ENCODE measurements around the gene ABO. TPM values are rescaled to one million over a fixed set of nuclear protein-coding genes. Genes with fewer than 3 reads are reported as not detected.
"Not testable (repeated sequence)": the region's sequence is repeated elsewhere in the genome, so short reads cannot be mapped to it uniquely, and the experiment has no call there.

Gene ABO
- total RNA-seq, 1 experiment from 2014 or later: not detected

DNA sequence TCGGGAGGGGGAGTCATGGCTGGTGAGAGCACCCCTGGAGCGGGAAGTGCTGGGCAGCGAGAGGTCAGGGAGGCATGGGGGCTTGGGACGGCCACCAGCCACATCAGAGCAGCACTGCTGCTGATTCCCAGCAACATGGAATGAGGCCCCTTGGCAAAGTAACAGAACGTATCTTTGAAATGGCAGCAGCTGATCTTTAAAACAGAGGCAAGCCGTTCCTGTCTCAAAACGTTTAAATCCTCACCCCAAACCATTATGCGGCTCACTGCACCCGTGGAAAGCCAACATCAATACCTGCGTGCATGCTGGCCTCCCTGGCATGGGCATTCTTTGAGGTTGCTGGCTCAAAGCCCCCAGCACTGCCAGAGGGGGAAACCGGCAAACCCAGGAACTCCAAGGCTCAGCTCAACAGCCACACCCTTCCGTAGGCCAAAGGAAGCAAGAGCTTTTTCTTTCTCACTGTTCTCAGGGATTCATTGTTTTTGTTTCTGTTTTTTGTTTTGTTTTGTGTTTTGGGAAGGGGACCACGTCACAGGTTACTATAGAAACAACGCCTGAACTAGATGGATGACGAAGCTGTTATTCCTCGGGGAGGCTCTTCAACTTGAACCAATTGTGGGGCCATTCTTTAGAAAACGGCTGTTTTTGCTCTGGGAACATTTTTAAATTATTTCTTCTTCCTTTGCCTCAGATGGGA, 37.8 kb downstream of the ABO start:
- Histone ChIP-seq H3K4me1 (replicated peaks) (no peaks in the 10 kb centered on the region), H3K9me3 (replicated peaks) (no peaks in the 10 kb centered on the region), H3K27me3 (replicated peaks) (peaks cover 4% of the 10 kb centered on the region; the same call in 1 of the 2 replicates), H3K36me3 (no peaks in the 10 kb centered on the region), H3K4me3 (no peak overlapping the region), H3K27ac (no peak overlapping the region)
- peak in 1 of 2 experiments; percentile 55 for DNase-seq (ENCODE audit: low read depth in 1 of 2, low spot score in 2 of 2)

- not testable (repeated sequence) for H3K27ac ChIP-seq; DNase-seq (ENCODE audit: low read depth in 1 of 2, low spot score in 2 of 2); H3K27me3 ChIP-seq (replicated peaks)
Measured at GRCh38 chr9:133236291-133237034, 38.5 kb downstream of the ABO start.

GRCh38 chr9:133235549-133236222, 39.3 kb downstream of the ABO start:
- no peaks in the 10 kb centered on the region for H3K36me3 ChIP-seq
- H3K9me3 ChIP-seq (replicated peaks): no peaks in the 10 kb centered on the region
- no peak overlapping the region for H3K27ac ChIP-seq
- no peaks in the 10 kb centered on the region for H3K27me3 ChIP-seq (replicated peaks)
- no peak for DNase-seq (ENCODE audit: low read depth in 1 of 2, low spot score in 2 of 2)
- H3K4me3 ChIP-seq: no peak overlapping the region
- H3K4me1 ChIP-seq (replicated peaks): no peaks in the 10 kb centered on the region

More at GRCh38 chr9:133236291-133237034, 38.5 kb downstream of the ABO start:
- H3K4me3 ChIP-seq; H3K9me3 ChIP-seq (replicated peaks); H3K4me1 ChIP-seq (replicated peaks); H3K36me3 ChIP-seq: not testable (repeated sequence)

DNA sequence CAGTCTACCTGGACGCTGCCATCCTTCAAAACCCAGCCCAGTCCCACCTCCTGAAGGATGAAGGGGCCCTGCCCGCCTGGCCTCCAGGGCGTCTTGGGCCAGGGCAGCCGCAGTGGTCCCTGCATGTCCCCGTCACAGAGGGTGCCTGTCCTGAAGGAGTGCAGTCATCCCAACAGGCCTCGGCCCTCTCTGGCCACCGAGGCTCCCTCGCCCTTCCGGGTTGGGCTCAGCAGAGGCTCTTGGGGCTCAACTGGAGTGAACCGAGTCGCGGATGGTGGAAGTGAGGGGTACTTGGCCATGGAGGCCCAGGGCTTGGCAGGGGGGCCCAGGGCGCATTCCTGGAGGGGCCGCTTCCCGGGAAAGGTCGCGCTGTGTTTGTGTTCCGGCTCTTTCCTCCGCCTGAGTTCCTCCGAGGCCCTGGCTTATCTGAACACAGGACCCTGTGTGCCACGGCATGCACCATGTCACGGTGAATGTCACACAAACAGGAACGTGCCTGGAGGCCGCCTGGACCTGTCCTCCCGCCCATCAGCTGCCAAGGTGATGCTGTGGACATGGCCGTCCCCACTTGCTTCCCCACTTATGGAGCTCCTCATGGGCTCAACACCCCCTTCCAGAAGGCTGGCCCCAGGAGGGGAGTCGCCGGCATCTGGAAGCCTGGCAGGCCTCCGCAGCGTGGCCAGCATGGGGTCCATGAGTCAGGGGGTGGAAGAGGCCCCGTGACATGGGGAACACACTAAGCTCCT, 40.3 kb downstream of the ABO start:
- peak in 1 of 2 experiments; percentile 33 for DNase-seq (ENCODE audit: low read depth in 1 of 2, low spot score in 2 of 2)
- Histone ChIP-seq H3K27ac (no peak overlapping the region), H3K4me1 (replicated peaks) (no peaks in the 10 kb centered on the region), H3K36me3 (no peaks in the 10 kb centered on the region), H3K9me3 (replicated peaks) (no peaks in the 10 kb centered on the region), H3K4me3 (no peak overlapping the region), H3K27me3 (replicated peaks) (no peaks in the 10 kb centered on the region)

- no peak for DNase-seq (ENCODE audit: low read depth in 1 of 2, low spot score in 2 of 2)
- H3K4me3 ChIP-seq: no peak overlapping the region
Measured at GRCh38 chr9:133233681-133234432, 41.1 kb downstream of the ABO start.

GRCh38 chr9:133231934-133232568, 43.0 kb downstream of the ABO start:
- not testable (repeated sequence) for H3K27ac ChIP-seq; H3K4me3 ChIP-seq; DNase-seq (ENCODE audit: low read depth in 1 of 2, low spot score in 2 of 2); H3K27me3 ChIP-seq (replicated peaks); H3K4me1 ChIP-seq (replicated peaks); H3K36me3 ChIP-seq; H3K9me3 ChIP-seq (replicated peaks)

More at GRCh38 chr9:133233681-133234432, 41.1 kb downstream of the ABO start:
- Histone ChIP-seq H3K27me3 (replicated peaks) (no peaks in the 10 kb centered on the region), H3K9me3 (replicated peaks) (no peaks in the 10 kb centered on the region), H3K27ac (no peak overlapping the region), H3K36me3 (no peaks in the 10 kb centered on the region), H3K4me1 (replicated peaks) (no peaks in the 10 kb centered on the region)

GRCh38 chr9:133230514-133230913, 44.5 kb downstream of the ABO start:
- DNase-seq (ENCODE audit: low read depth in 1 of 2, low spot score in 2 of 2); H3K27ac ChIP-seq; H3K4me1 ChIP-seq (replicated peaks); H3K4me3 ChIP-seq; H3K9me3 ChIP-seq (replicated peaks); H3K36me3 ChIP-seq; H3K27me3 ChIP-seq (replicated peaks): not testable (repeated sequence)

GRCh38 chr9:133230093-133230492, 44.9 kb downstream of the ABO start:
- no peak for DNase-seq (ENCODE audit: low read depth in 1 of 2, low spot score in 2 of 2)
- H3K9me3 ChIP-seq (replicated peaks): no peaks in the 10 kb centered on the region
- no peaks in the 10 kb centered on the region for H3K36me3 ChIP-seq
- H3K4me3 ChIP-seq: no peak overlapping the region
- H3K27ac ChIP-seq: no peak overlapping the region
- no peaks in the 10 kb centered on the region for H3K27me3 ChIP-seq (replicated peaks)
- H3K4me1 ChIP-seq (replicated peaks): no peaks in the 10 kb centered on the region

- H3K9me3 ChIP-seq (replicated peaks); H3K4me3 ChIP-seq; H3K4me1 ChIP-seq (replicated peaks); H3K36me3 ChIP-seq; H3K27me3 ChIP-seq (replicated peaks); DNase-seq (ENCODE audit: low read depth in 1 of 2, low spot score in 2 of 2); H3K27ac ChIP-seq: not testable (repeated sequence)
Measured at GRCh38 chr9:133228474-133229193, 46.4 kb downstream of the ABO start.

DNA sequence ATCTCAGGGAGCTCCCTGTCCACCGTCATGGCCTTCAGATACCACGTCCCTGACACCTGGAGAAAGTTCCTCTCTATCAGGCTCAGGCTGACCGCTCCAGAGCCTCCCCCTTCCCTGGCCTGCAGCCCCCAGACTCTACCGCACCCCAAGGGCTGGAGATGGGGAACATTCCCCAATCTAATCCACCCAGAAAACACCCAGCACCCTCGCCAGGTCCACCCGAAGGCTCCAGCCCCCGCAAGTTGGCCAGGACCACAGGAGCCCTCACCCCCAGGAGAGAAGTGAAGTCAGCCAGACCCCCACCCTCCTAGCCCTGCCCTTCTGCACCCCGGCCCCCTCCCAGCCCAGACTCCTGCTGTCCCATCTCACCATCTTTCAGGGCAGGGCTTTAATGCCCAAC, 47.0 kb downstream of the ABO start:
- not testable (repeated sequence) for H3K9me3 ChIP-seq (replicated peaks); H3K4me3 ChIP-seq; H3K27me3 ChIP-seq (replicated peaks); H3K27ac ChIP-seq; H3K36me3 ChIP-seq; H3K4me1 ChIP-seq (replicated peaks)
- peak in 1 of 2 experiments; percentile 25 for DNase-seq (ENCODE audit: low read depth in 1 of 2, low spot score in 2 of 2)

GRCh38 chr9:133227242-133227860, 47.6 kb downstream of the ABO start:
- H3K36me3 ChIP-seq: no peaks in the 10 kb centered on the region
- no peak overlapping the region for H3K4me3 ChIP-seq
- H3K9me3 ChIP-seq (replicated peaks): no peaks in the 10 kb centered on the region

More at GRCh38 chr9:133227242-133227860, 47.6 kb downstream of the ABO start:
- no peak overlapping the region for H3K27ac ChIP-seq
- H3K27me3 ChIP-seq (replicated peaks): peaks cover 5% of the 10 kb centered on the region; the same call in 1 of the 2 replicates
- H3K4me1 ChIP-seq (replicated peaks): no peaks in the 10 kb centered on the region
- DNase-seq (ENCODE audit: low read depth in 1 of 2, low spot score in 2 of 2): peak in 1 of 2 experiments; percentile 24
